Measurements from ENCODE around the gene MYLK. TPM values are rescaled to one million over a fixed set of nuclear protein-coding genes. Genes with fewer than 3 reads are reported as not detected.
"Not testable (repeated sequence)": the region's sequence is repeated elsewhere in the genome, so short reads cannot be mapped to it uniquely, and the experiment has no call there.

The MYLK gene
- total RNA-seq, 1 donor from 2014 or later, result 81.4 TPM

GRCh38 chr3:123739106-123739505 lies 145.0 kb downstream of the MYLK start:
- no peak overlapping the region for H3K4me3 ChIP-seq (ENCODE audit: low read depth, low read length)
- TF ChIP-seq CTCF (conservative IDR thresholded peaks at IDR 0.05; ENCODE audit: low read depth, low read length), result no peak
- no peak for DNase-seq (ENCODE audit: low read depth)

GRCh38 chr3:123738522-123738921 lies 145.6 kb downstream of the MYLK start:
- DNase-seq (ENCODE audit: low read depth); H3K4me3 ChIP-seq (ENCODE audit: low read depth, low read length): not testable (repeated sequence)

GRCh38 chr3:123737168-123737567 lies 147.0 kb downstream of the MYLK start:
- no peak for DNase-seq (ENCODE audit: low read depth)
- no peak for TF ChIP-seq CTCF (conservative IDR thresholded peaks at IDR 0.05; ENCODE audit: low read depth, low read length)
- H3K4me3 ChIP-seq (ENCODE audit: low read depth, low read length), result no peak overlapping the region

- no peak overlapping the region for H3K4me3 ChIP-seq (ENCODE audit: low read depth, low read length)
- no peak for DNase-seq (ENCODE audit: low read depth)
- no peak for TF ChIP-seq CTCF (conservative IDR thresholded peaks at IDR 0.05; ENCODE audit: low read depth, low read length)
These were observed 148.7 kb downstream of the MYLK start for GRCh38 chr3:123735456-123735855.

GRCh38 chr3:123734527-123734902 lies 149.6 kb downstream of the MYLK start:
- no peak overlapping the region for H3K4me3 ChIP-seq (ENCODE audit: low read depth, low read length)
- DNase-seq (ENCODE audit: low read depth), result no peak
- no peak for TF ChIP-seq CTCF (conservative IDR thresholded peaks at IDR 0.05; ENCODE audit: low read depth, low read length)

GRCh38 chr3:123733805-123734526 lies 150.2 kb downstream of the MYLK start:
- no peak overlapping the region for H3K4me3 ChIP-seq (ENCODE audit: low read depth, low read length)
- no peak for TF ChIP-seq CTCF (conservative IDR thresholded peaks at IDR 0.05; ENCODE audit: low read depth, low read length)

GRCh38 chr3:123733341-123733740 lies 150.8 kb downstream of the MYLK start:
- DNase-seq (ENCODE audit: low read depth), result no peak
- H3K4me3 ChIP-seq (ENCODE audit: low read depth, low read length), result no peak overlapping the region
- TF ChIP-seq CTCF (conservative IDR thresholded peaks at IDR 0.05; ENCODE audit: low read depth, low read length), result no peak

More at GRCh38 chr3:123733805-123734526, 150.2 kb downstream of the MYLK start:
- no peak for DNase-seq (ENCODE audit: low read depth)
